GM13977 (cell line): ENCODE measurements around the gene PTBP1.
"Not testable (repeated sequence)": the region's sequence is repeated elsewhere in the genome, so short reads cannot be mapped to it uniquely, and the experiment has no call there.

Experiments
- DNase-seq: peaks from one replicate; pipeline ENCODE4 v3.0.0; 2012; ENCODE audit warnings: low spot score
- CTCF ChIP-seq: IDR thresholded peaks from 2 replicates; pipeline ENCODE4 v1.5.1; 2012; ENCODE audit warnings: mild to moderate bottlenecking, control low read depth; ENCODE audit not compliant: insufficient read depth; ENCODE audit errors: extremely low read depth, missing control alignments
- in situ Hi-C: fragments of 300-500 bp; cut with MboI; formaldehyde crosslinking; loops from one replicate; pipeline ENCODE4 v1.12.0; 2022; ENCODE audit warnings: low sequenced_read_pairs, low pct_unique_long_range_greater_than_20kb, mixed read lengths, inconsistent platforms; ENCODE audit not compliant: unreplicated experiment

Gene PTBP1

GRCh38 chr19:853014-853585 is 55.8 kb downstream of the PTBP1 start:
- no peak for TF ChIP-seq CTCF
- in situ Hi-C loops: loop anchor here (10.0 kb wide), 1 partner anchor 132 kb away; the partner anchor contains the start of gene WDR18
- no peak for DNase-seq

- in situ Hi-C loops: loop anchor here (10.0 kb wide), 1 partner anchor 131 kb away; the partner anchor contains the start of gene WDR18
- DNase-seq: not testable (repeated sequence)
These were observed 56.5 kb downstream of the PTBP1 start for GRCh38 chr19:853614-854220.

- DNase-seq: no peak
- TF ChIP-seq CTCF: no peak
- in situ Hi-C loops: loop anchor here (10.0 kb wide), 1 partner anchor 130 kb away; the partner anchor contains the start of gene WDR18
These were observed 57.3 kb downstream of the PTBP1 start for GRCh38 chr19:854549-854948.

- in situ Hi-C loops: loop anchor here (10.0 kb wide), 1 partner anchor 130 kb away; the partner anchor contains the start of gene WDR18
- TF ChIP-seq CTCF: no peak
- DNase-seq: no peak
These were observed 57.9 kb downstream of the PTBP1 start for GRCh38 chr19:855142-855541.

GRCh38 chr19:855566-856120 is 58.4 kb downstream of the PTBP1 start:
- in situ Hi-C loops: loop anchor here (10.0 kb wide), 1 partner anchor 129 kb away; the partner anchor contains the start of gene WDR18
- DNase-seq: no peak
- no peak for TF ChIP-seq CTCF

GRCh38 chr19:858284-858683 is 61.0 kb downstream of the PTBP1 start:
- TF ChIP-seq CTCF: no peak
- in situ Hi-C loops: loop anchor here (10.0 kb wide), 1 partner anchor 127 kb away; the partner anchor contains the start of gene WDR18
- DNase-seq: no peak
